Measurements from ENCODE around the gene NIN.

DNA sequence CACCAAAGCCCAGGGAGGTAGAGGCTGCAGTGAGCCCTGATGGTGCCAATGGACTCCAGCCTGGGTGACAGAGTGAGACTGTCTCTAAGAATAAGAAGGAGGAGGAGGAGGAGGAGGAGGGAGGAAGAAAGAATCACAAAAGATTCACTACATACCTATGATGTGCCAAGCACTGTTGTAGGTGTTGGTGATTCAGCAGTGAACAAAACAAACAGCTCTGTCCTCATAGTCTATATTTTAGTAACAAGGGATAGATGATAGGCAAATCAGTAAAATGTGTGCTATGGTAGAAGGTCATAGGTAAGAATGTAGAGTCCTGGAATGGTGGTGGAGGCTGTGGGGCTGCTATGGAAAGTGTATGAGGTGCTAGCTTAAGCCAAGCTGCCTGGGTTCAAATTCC, 22.9 kb upstream of the NIN start:
- TF ChIP-seq CTCF (IDR thresholded peaks at IDR 0.05; ENCODE audit: insufficient read depth, low read depth, low read length) (no peak), EZH2 (IDR thresholded peaks at IDR 0.05; ENCODE audit: insufficient read depth, low read length) (no peak)

All from astrocyte (in vitro differentiated cells and primary cell).